Stimulated activated CD4-positive, alpha-beta T cell treated with anti-CD3 and anti-CD28 coated beads, Interleukin-2, amount 100 ng/mL, for 48 hours (primary cell): ENCODE measurements around the gene CSPG4.
"Not testable (repeated sequence)": the region's sequence is repeated elsewhere in the genome, so short reads cannot be mapped to it uniquely, and the experiment has no call there.

Source experiments
- DNase-seq, 2 donors: peaks; one replicate each; pipeline ENCODE4 v3.0.0-alpha.2; 2020

CSPG4 gene

DNA sequence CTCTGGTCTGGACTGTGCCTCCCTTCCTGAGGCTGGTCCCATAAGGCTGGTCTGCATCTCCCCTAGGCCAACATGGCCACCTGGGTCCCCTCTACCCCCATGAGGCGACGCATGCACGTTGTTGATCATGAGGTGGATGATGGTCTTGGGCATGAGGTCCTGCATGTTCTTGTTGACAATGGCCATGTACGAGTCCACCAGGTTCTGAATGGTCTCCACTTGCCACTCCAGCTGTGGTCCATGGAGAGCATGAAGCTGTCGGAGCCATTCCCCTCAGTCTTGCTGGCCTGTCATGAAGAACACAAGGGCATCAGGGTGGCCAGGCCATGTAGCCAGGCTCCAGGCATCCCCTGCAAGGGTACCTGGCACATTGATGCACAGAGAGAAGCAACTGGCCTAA is 27.1 kb upstream of the CSPG4 start:
- no peak for DNase-seq

DNA sequence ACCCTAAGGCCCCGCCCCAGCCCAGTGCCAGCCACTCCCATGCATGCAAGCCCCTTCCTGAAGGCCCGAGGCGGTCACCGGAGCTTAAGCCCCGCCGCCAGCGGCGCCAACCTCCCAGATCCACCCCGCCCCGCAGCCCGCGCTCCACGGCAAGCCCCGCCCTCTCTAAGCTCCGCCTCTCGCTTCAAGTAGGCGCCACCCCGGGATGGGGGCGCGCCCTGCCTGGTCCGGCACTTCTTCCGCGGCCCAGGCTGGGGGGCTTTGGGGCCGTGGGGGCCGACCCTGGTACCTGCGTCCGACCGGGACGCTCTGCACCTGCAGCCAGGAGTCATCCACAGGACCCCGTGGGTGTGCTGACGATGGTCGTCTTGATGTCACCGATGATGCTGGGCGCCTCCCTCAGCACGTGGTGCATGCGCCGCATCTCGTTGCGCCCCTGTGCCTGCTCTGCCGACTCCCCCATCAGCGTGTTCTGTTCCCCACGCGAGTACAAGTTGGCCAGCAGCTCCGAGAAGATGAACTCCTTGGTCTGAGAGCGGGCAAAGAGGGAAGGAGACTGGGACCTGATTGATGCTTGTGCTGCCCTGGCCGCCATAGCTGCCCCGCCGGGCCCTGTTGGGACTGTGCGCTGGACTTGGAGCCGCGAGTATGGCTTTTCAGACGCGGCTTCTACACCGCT is 26.1 kb upstream of the CSPG4 start:
- DNase-seq: peak; percentile 86 to 89

DNA sequence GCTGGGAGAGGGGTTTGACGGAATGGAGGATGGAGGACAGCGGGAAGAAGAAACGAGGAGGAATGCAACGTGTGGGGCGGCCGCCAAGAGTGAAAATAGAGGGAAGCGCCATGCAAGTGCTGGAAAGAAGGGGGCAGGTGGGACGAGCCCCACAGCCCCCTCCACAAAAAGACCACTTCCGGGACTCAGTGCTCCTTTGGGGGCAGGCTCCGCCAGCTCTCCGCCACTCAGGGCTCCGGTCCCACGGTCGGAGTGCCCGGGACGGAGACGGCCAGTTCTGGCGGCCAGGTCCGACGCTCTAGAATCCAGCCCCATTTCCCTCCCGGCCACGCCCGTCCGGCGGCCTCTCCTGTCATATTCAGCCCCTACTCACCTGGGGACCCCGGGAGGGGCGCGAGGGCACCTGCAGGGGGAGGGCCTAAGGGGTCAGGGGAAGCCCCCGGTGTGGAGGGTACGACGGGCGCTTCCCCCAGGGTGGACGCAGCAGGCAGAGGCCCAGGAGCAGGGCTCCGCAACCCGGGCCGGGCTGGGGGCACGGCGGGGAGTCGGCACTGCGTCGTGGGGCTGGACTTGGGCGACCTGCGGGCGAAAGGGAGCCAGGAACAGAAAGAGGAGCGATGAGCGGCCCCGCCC is 25.5 kb upstream of the CSPG4 start:
- DNase-seq: no peak

DNA sequence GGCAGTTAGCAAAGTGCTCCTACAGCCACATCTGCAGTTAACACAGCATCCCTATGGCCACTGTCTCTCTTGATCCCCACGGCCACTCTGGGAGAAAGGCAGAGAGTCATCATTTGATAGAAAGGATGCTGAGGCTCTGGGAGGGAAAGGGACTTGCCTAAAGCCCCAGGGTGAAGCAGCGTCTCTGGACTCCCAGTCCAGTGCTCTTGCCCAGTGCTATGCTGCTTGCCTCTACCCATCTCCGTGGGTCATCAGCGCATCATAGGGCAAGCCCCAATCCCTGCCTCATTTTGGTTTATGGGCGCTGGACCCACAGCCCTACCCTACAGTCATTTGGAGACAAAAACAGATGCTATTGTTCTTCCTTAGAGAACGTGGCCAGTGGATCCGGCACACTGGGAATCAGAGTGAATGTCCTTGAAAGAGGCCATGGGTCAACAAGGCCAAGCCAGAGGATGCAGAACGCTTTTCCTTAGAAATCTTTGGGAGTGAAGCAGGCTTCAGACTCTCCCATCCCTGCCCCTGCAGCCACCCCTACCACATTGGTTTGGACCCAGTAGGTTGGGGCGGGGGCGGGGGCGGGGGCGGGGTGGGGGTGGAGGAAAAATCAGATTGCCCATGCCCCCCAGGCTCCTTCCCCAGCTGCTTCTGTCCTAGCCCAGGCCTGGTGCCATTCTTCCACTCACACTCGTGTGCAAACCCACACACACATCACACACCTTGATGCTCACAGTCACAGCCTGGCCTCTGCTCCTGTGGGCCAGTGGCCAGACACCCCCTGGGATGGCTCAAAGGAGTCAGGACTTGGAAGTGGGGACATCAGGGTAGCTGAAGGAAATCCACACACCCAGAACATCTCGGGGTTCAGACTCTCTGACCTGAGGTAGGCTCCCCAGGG is 24.7 kb upstream of the CSPG4 start:
- DNase-seq: not testable (repeated sequence)

DNA sequence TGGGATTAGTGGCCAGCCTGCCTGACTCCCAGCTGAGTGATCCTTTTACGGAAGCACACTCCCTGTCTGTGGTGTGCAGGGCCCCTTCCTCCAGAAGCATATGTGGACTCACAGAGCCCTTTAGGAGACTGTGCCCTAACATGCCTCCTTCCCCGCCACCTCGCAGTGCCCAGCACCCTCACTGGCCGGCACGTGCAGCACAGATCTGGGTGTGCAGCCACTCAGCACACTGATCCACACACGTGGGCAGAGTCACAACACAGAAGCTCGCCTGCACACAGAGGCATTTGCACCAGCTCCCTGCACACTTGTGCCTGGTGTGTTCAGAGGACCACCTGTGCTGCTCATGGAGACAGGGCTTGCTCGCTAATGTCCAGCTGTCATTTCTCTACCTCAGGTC is 23.6 kb upstream of the CSPG4 start:
- DNase-seq: no peak

DNA sequence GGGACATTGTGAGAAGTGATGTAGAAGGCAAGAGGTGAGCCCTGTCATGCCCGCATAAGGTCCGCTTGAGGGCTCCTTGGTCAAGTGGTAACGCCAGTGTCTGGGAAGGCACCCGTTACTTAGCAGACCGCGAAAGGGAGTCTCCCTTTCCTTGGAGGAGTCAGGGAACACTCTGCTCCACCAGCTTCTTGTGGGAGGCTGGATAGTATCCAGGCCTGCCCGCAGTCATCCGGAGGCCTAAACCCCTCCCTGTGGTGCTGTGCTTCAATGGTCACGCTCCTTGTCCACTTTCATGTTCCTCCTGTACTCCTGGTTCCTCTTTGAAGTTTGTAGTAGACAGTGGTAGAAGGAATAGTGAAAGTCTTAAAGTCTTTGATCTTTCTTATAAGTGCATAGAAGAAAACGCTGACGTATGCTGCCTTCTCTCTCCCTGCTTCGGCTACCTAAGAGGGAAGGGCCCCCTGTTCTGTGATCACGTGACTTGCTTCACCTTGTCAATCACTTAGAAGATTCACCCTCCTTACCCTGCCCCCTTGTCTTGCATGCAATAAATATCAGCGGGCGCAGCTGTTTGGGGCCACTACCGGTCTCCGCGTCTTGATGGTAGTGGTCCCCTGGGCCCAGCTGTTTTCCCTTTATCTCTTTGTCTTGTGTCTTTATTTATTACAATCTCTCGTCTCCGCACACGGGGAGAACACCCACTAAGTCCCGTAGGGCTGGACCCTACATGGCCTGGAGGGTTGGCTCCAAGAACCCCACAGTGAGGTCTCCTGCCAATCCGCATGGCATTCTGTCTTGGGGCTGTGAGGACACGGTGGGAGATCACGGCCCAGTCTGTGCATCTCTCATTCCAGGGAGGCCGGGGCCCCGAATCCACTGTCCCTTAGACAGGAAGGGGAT is 22.5 kb upstream of the CSPG4 start:
- not testable (repeated sequence) for DNase-seq

DNA sequence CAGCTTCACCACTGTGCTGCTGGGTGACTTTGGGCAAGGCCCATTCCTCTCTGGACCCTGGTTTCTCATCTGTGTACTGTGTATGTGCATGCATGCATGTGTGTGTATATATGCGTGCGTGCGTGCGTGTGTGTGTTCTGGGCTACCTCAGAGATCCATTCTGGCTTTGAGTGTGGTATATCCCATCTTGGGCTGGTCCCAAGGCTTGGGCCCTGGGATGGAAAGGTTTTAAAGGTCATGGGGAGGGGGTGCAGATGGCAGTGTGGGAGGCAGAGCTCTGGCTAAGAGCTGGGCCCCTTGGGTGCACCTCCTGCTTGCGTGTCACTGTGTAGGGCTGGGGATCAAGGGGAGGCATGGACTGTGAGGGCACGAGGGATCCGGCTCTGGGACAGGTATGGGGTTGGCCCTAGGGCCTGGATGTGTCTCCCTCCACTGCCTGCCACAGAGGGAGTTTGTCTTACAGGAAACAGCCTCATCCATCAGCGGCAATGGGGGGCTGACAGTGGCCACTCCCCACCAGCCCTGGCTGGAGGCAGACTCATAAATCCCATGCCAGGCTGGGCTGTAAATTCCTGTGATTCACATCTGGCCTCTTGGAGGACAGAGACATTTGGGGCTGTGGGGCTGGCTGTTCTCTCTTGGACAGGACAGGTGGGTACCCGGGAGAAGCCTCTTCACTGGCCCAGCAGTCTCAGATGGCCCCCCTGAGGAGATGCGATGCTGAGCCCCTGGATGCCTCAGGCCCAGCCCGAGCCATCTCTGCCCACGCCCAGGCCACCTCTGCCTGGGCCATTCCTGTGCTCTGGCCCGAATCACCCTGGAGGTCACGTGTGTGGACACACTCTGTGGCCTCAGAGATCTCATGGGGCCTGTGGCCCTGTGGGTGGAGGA is 21.4 kb upstream of the CSPG4 start:
- DNase-seq: no peak

DNA sequence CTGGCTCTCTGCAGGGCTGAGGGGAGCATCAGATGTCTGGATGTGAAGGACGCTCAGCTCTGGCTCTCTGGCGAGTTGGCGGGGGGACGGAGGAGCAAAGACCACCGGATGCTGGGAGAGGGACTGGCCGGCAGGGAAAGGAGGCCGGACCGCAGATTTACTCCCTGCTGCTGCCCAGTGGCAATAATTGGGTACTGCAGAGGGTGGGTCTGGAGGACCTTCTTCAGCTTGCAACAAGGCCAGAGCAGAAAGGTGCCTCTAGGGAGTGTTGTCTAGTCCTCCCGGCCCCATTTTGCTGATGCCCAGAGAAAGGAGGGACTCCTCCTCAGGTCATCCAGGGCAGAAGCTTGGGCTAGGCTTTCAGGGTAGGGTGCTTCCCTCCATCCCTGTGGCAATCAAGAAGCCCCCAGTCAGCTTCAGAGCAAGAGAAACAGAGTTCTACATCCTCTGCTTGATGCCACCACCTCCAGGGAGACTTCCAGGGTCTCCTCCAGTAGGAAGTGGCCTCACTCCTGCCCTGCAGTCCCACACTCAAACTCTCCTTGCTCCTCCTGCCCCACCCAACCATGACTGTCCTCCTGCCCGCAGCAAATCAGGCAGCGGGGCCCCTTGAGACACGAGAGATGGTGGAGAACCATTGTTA is 20.3 kb upstream of the CSPG4 start:
- DNase-seq: peak; percentile 48 to 52

DNA sequence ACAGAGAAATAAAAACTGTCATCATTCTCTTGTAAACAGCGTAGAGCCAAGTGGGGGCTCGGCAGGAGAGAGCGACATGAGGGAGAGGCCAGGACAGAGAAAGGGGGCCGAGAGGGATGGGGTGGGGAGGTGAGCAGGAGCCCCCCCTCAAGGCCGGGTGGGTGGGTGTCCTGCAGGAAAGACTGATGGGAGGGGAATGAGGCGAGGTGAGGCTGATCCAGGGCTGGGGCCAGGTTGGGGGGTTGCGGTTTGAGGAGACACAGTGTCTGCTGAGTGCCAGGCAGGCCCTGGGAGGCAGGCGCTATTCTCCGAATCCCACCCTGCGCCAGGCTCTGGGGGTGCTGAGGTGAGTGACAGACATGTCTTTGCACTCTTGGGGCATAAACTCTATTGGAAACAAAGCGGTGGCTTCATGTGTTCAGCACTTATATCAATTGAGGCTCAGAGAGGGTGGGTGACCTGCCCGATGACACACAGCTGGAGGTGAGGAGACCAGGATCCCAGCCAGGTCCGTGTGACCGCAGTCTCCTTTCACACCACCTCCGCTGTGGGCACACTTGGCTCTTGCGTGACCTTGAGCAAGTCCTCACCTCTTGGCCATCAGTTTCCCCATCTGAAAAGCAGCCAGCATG is 19.6 kb upstream of the CSPG4 start:
- DNase-seq: no peak

DNA sequence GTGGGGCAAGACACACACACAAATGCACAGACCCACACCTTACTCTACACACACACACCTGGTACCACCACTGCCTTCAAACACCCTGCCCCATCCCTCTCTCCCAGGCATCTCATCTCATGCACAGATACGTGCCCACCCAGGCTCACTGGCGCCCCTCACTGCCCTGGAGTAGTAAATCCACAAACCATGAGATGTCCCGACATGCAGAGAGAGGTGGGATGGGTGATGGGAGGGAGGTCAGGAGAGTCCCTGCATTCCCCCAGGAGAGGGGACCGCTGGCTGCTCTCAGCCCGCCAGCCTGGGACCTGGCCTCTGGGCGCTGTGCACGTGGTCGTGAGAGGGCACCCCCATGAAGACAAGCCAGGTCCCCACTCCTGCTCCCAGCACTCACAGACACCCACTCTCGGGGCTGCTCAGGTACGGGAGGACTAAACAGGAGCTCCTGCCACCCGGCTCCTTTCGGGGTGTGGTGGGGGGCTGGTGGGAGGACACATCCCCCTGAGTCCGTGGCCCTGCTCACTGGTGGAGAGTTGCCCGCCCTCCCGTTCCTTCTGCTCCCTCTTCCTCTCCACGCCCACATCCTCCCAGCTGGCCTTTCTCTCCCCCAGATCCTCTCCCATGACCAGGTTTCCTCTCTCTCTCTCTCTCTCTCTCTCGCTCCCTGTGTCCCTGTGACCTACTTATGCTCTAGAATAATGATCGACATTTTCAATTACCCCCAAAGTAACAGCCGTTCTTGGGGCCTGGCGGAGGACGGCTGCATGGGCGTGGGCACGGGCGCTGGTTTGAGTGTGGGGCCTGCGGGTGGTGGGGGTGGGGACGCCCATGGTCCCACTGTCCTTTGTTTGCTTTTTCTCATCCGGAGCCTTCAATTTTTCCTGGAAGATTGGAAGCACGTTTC is 18.9 kb upstream of the CSPG4 start:
- DNase-seq: no peak

DNA sequence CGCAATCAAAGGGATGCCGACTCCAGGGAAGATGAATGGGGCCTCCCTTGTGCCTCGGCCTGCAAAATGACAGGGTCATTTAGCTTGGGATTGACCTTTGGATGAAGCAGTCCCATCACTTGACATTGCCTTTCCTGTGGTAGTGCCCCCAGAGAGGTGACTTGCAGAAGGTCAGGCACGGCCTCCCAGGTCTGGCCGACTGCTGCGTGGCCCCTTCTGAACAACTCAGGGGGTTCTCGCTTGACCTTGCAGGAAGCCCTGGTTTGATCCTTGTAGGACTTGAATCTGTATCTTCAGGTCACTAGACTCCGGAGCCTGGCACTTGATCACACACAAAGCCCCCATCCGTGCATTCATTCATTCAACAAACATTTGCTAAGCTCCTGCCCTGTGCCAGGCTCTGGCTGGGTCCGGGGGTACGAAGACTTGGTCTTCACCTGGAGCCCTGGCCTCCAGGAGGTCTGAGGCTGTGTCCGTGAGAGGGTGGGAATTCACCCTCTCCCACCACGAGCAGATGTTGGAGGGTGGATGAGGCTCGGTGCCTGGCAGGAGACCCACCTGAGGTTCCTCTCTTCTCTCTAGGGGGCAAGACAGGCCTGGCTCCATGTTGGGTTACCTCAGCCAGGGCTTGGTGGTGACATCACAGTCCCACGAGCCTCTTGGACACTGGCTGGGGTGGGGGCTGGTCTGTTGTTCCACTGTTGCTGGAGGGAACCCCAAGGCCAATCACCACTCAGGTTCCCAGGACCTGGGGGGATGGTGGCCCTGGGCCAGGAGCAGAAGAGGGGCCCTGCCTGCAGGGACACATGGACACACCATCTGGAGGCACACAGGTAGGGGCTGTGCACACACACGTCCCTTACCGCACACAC is 18.0 kb upstream of the CSPG4 start:
- DNase-seq: not testable (repeated sequence)

DNA sequence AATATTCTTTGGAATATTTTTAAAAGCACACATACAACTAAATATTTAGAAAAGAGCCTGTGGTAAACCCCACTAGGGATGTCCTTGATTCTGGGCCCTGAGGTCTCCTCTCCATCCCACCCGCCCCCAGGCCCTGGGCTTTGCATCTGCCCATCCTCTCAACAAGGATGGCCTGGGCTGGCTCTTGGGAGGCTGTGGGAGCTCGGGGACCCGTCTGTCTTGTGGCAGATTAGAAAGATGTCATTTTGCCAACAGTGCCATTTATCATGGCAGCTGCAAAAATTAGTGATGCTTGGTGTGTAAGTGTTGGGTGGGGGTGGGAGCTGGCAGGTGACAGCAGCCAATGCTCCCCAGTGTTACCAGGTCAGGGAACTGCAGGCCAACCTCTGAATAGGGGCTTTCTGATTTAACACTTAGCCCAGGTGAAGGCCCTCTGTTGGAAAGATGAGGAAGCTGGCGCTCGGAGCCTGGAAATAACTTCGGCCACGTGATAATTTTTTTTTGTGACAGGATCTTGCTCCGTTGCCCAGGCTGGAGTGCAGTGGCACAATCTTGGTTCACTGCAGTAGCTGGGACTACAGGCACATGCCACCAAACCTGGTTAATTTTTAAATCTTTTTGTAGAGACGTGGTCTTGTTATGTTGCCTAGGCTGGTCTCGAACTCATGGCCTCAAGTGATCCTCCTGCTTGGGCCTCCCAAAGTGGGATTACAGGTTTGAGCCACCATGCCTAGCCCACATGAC is 16.9 kb upstream of the CSPG4 start:
- no peak for DNase-seq

DNA sequence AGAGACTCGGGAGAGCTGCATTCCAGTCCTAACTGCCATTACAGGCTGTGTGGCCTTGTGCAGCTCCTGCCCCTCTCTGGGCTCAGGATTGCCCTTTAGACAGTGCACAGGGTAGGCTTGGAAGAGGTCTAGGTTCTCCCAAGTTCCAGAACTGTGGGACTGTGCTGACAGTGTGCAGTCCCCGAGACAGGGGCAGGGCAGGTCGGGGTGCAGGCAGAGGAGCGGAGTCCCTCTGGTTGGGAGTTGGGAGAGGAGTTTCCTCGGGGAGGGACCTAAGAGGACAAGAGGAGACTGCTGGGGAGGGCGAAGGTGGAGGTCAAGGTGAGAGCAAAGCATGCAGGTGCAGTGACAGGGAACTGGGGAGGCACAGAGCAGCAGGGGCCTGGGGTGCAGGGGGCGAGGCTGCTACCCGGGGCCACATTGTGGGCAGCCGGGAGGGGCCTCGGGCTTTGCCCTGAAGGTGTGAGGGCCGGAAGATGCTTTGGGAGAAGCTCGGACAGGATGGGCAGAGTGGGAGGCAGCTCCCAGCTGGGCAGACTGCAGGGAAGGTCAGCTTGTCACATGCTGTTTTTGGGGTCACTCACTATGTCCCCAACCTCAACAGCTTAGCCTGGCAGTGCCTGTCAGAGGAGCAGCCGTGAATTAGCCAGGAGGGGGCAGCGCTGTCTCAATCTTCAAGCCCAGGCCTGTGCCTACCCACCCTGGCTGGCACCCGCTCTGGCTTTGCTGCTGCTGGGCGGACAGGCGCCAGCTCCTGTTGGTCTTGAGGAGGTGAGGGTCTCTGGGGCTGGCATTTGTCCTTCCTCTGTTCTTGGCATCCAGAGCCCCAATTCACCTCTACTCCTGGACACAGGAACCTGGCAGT is 15.4 kb upstream of the CSPG4 start:
- peak; percentile 62 to 68 for DNase-seq

DNA sequence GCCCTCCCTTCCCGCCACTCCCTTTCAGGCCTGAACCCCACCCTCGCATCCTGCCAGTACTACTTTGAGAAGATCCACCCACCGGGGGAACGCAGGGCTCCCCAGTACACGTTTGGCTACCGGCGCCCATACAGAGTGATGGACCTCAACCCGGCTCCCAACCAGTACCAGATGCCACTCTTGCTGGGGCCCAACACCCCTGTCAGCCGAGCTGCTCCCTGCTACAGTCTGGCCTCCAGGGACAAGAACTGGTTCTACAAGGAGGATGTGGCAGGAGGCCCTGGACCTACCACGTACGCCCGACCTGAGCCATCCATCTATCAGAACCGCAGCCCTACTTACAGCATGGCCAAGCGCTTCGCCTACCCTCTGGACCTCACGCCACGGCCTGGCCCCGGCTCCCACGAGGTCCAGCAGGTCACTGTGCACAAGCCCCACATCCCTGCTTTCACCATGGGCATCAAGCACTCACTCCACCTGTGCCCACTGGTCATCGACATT is 14.4 kb upstream of the CSPG4 start:
- no peak for DNase-seq

DNA sequence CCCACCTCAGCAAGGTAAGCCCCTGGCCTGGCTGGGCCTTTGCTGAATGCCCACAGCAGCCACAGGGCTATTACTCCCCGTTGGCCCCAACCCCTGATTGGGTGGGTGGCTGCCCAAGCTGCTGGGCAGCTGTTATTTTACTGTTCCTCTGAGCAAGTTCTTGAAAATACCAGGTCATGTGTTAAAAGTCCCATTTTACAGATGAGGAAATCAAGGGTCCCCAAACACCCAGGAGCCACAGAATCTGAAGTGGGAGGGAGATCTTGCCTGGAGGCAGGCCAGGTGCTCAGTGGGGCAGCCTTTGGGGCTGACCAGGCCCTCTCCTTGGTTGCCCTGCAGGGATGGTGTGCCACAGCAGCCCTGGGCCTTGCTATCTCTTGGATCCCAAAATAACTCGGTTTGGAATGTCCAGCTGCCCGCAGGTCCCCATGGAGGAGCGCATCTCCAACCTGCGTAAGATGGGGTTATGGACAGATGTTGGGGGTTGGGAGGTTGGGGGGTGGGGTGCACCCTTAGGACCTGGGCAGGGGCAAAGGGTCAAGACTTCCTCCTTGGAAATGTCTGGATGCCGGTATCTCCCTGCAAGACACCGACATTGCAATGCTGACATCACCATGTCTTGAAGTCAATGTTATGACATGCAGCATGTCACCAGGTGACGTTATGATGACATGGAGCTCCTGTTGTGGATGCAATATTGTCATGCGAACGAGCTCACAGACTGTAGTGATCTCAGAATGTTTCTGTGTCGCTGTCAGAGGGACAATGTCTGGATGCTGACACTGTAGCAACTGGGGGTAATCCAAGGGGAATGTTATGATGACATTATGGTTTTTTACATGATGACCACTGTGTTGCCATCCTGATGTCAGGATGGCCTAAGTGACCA is 13.3 kb upstream of the CSPG4 start:
- no peak for DNase-seq
